H9 (cell line): ENCODE data around the gene NPIPB8. TPM values are rescaled to one million over a fixed set of nuclear protein-coding genes. Genes with fewer than 3 reads are reported as not detected.
"Not testable (repeated sequence)": the region's sequence is repeated elsewhere in the genome, so short reads cannot be mapped to it uniquely, and the experiment has no call there.

Experiments
- DNase-seq: peaks from one replicate; pipeline ENCODE4 v3.0.0-alpha.2; 2017
- H2AFZ ChIP-seq: one replicate; pipeline ENCODE4 v1.6.1; 2013; ENCODE audit warnings: mild to moderate bottlenecking, low read length, control low read depth, moderate library complexity
- H2AK5ac ChIP-seq: 2 replicates; pipeline ENCODE4 v1.6.1; 2013; ENCODE audit warnings: low read length, control low read depth, mixed read lengths; ENCODE audit not compliant: insufficient read length
- H2BK120ac ChIP-seq: one replicate; pipeline ENCODE4 v1.6.1; 2013; ENCODE audit warnings: low read depth, mild to moderate bottlenecking, low read length, control low read depth, inconsistent platforms; ENCODE audit not compliant: poor library complexity, severe bottlenecking
- H2BK12ac ChIP-seq: 2 replicates; pipeline ENCODE4 v1.6.1; 2013; ENCODE audit warnings: low read length, control low read depth, mixed read lengths, low read depth; ENCODE audit not compliant: insufficient read length
- H2BK15ac ChIP-seq: 2 replicates; pipeline ENCODE4 v1.6.1; 2013; ENCODE audit warnings: low read depth, low read length, control low read depth
- H2BK20ac ChIP-seq: one replicate; pipeline ENCODE4 v1.6.1; 2013; ENCODE audit warnings: low read depth, mild to moderate bottlenecking, low read length, control low read depth, inconsistent platforms; ENCODE audit not compliant: poor library complexity, severe bottlenecking
- H2BK5ac ChIP-seq: 2 replicates; pipeline ENCODE4 v1.6.1; 2013; ENCODE audit warnings: low read length, control low read depth, mixed read lengths; ENCODE audit not compliant: insufficient read length
- H3K14ac ChIP-seq: 2 replicates; pipeline ENCODE4 v1.6.1; 2013; ENCODE audit warnings: low read length, control low read depth; ENCODE audit not compliant: insufficient read depth
- H3K18ac ChIP-seq: 2 replicates; pipeline ENCODE4 v1.6.1; 2013; ENCODE audit warnings: low read depth, mild to moderate bottlenecking, mixed read lengths, low read length, control low read depth; ENCODE audit not compliant: insufficient read length
- H3K23ac ChIP-seq: 2 replicates; pipeline ENCODE4 v1.6.1; 2013; ENCODE audit warnings: low read length, control low read depth, mixed read lengths, low read depth; ENCODE audit not compliant: insufficient read length
- H3K23me2 ChIP-seq: 2 replicates; pipeline ENCODE4 v1.6.1; 2013; ENCODE audit warnings: low read depth, mild to moderate bottlenecking, mixed read lengths, low read length, control low read depth; ENCODE audit not compliant: insufficient read length, poor library complexity, severe bottlenecking
- H3K27ac ChIP-seq: 2 replicates; pipeline ENCODE4 v1.5.1; 2013; ENCODE audit warnings: low read length, control low read depth, mixed read lengths, low read depth; ENCODE audit not compliant: insufficient read length
- H3K27me3 ChIP-seq: 2 replicates; pipeline ENCODE4 v1.6.1; 2013; ENCODE audit warnings: low read length, control low read depth, inconsistent platforms; ENCODE audit not compliant: insufficient read depth
- H3K4ac ChIP-seq: 2 replicates; pipeline ENCODE4 v1.6.1; 2013; ENCODE audit warnings: low read depth, mild to moderate bottlenecking, control low read depth, inconsistent platforms, low read length, moderate library complexity
- H3K4me1 ChIP-seq: 2 replicates; pipeline ENCODE4 v1.6.1; 2013; ENCODE audit warnings: low read length, control low read depth, inconsistent platforms; ENCODE audit not compliant: insufficient read depth
- H3K4me2 ChIP-seq: 2 replicates; pipeline ENCODE4 v1.6.1; 2013; ENCODE audit warnings: low read length, control low read depth, mixed read lengths; ENCODE audit not compliant: insufficient read length, insufficient read depth
- H3K56ac ChIP-seq: 2 replicates; pipeline ENCODE4 v1.6.1; 2013; ENCODE audit warnings: low read depth, mild to moderate bottlenecking, mixed read lengths, low read length, control low read depth; ENCODE audit not compliant: insufficient read length
- H3K79me1 ChIP-seq: 2 replicates; pipeline ENCODE4 v1.6.1; 2013; ENCODE audit warnings: low read depth, mild to moderate bottlenecking, moderate library complexity, low read length, control low read depth, inconsistent platforms; ENCODE audit not compliant: insufficient read depth, poor library complexity, severe bottlenecking
- H3K79me2 ChIP-seq: 2 replicates; pipeline ENCODE4 v1.6.1; 2013; ENCODE audit warnings: low read length, control low read depth, inconsistent platforms; ENCODE audit not compliant: insufficient read depth
- H3K9ac ChIP-seq: 2 replicates; pipeline ENCODE4 v1.6.1; 2013; ENCODE audit warnings: low read length, control low read depth, mixed read lengths; ENCODE audit not compliant: insufficient read length; ENCODE audit errors: extremely low read depth
- H3K9me3 ChIP-seq: one replicate; pipeline ENCODE4 v1.6.1; 2013; ENCODE audit warnings: low read depth, low read length, inconsistent platforms; ENCODE audit not compliant: control insufficient read depth
- H3T11ph ChIP-seq: one replicate; pipeline ENCODE4 v1.6.1; 2013; ENCODE audit warnings: mild to moderate bottlenecking, low read length, control low read depth, inconsistent platforms
- H4K20me1 ChIP-seq: one replicate; pipeline ENCODE4 v1.6.1; 2013; ENCODE audit not compliant: control insufficient read depth, insufficient read length, insufficient read depth
- H4K5ac ChIP-seq: 2 replicates; pipeline ENCODE4 v1.6.1; 2013; ENCODE audit warnings: low read depth, mild to moderate bottlenecking, mixed read lengths, low read length, control low read depth; ENCODE audit not compliant: insufficient read length
- H4K8ac ChIP-seq: replicated peaks from 2 replicates; pipeline ENCODE4 v1.6.1; 2013; ENCODE audit warnings: low read length, control low read depth, mixed read lengths, low read depth; ENCODE audit not compliant: insufficient read length
- H4K91ac ChIP-seq: 2 replicates; pipeline ENCODE4 v1.6.1; 2013; ENCODE audit warnings: low read depth, mild to moderate bottlenecking, moderate library complexity, mixed read lengths, low read length, control low read depth; ENCODE audit not compliant: insufficient read length
- H3K27ac Mint-ChIP-seq, 3 experiments: 2 replicates in 2 of 3; 3 replicates in 1 of 3; pipeline ENCODE4 v1.8.0; 2020 to 2021; ENCODE audit warnings: mixed read lengths in 3 of 3, mild to moderate bottlenecking in 1 of 3, moderate library complexity in 1 of 3
- H3K27me3 Mint-ChIP-seq: 2 replicates; pipeline ENCODE4 v1.8.0; 2021; ENCODE audit warnings: low read depth, mild to moderate bottlenecking, moderate library complexity, mixed read lengths
- H3K36me3 Mint-ChIP-seq, 3 experiments: 2 replicates in 2 of 3; 3 replicates in 1 of 3; pipeline ENCODE4 v1.8.0; 2020 to 2021; ENCODE audit warnings: low read depth in 3 of 3, mixed read lengths in 3 of 3; ENCODE audit not compliant: insufficient read depth in 1 of 3
- H3K4me1 Mint-ChIP-seq, 2 experiments: 2 replicates each; pipeline ENCODE4 v1.8.0; 2020; ENCODE audit warnings: mixed read lengths in 2 of 2
- H3K4me3 Mint-ChIP-seq, 2 experiments: 2 replicates in 1 of 2; 3 replicates in 1 of 2; pipeline ENCODE4 v1.8.0; 2020 to 2021; ENCODE audit warnings: mild to moderate bottlenecking in 2 of 2, mixed read lengths in 2 of 2, moderate library complexity in 1 of 2
- H3K9me3 Mint-ChIP-seq, 2 experiments: 2 replicates in 1 of 2; 3 replicates in 1 of 2; pipeline ENCODE4 v1.8.0; 2020; ENCODE audit warnings: mild to moderate bottlenecking in 2 of 2, mixed read lengths in 2 of 2, moderate library complexity in 1 of 2
- WGBS: extraction: QIAGEN DNeasy Blood & Tissue Kit; methylation state at CpG from one replicate; pipeline ENCODE4 v1.1.7; 2013; ENCODE audit warnings: missing lambda C conversion rate, low lambda C conversion rate, mixed read lengths; ENCODE audit not compliant: insufficient read length; ENCODE audit errors: extremely low coverage; 5-methylcytosine and 5-hydroxymethylcytosine counted together
- long read RNA-seq: library from polyadenylated mRNA; unstranded; transcript quantifications from one replicate; pipeline ENCODE4 v2.0.0, GENCODE V29; 2020
- total RNA-seq: library from RNA; stranded (reverse); gene quantifications from 2 replicates; pipeline ENCODE4 v1.2.1, GENCODE V29; 2021

Gene NPIPB8
- total RNA-seq: not detected in 2 replicates
- long read RNA-seq: 0 reads

DNA sequence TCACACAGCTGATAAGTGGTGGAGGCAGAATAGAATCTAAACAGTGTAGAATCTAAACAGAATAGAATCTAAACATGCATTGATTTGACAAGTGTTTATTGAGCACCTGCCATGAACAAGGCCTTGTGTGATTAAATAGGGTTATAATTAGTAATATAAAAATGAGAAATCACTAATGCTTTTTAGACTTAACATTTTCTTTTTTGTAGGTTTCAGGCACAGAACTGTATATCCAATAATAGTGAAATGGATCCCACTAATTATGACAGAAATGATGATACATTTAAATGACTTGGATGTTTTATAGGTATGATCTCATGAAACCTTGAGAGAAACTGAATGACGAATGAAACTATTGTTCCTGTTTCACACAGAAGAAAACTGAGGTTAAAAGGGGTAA is at the start of gene NPIPB8:
TSS of gene NPIPB8 (plus strand) at position 301 of the 400 bp plus-strand sequence. CDS start 296 bp downstream, outside the sequence.
- not testable (repeated sequence) for H3K4me1 ChIP-seq, H2BK20ac ChIP-seq, H4K91ac ChIP-seq, H4K5ac ChIP-seq, H3K4ac ChIP-seq, H2BK120ac ChIP-seq, H4K8ac ChIP-seq, H3K4me1 Mint-ChIP-seq, H3K56ac ChIP-seq, H2AK5ac ChIP-seq, H3K27ac ChIP-seq, H3K27ac Mint-ChIP-seq, H3K9ac ChIP-seq, H2BK12ac ChIP-seq, H3K36me3 Mint-ChIP-seq, H3K27me3 ChIP-seq, H2AFZ ChIP-seq, H3K27me3 Mint-ChIP-seq, H3K79me1 ChIP-seq, H3K79me2 ChIP-seq, H3K23ac ChIP-seq, H2BK15ac ChIP-seq, DNase-seq, H3K18ac ChIP-seq, H3K14ac ChIP-seq, H4K20me1 ChIP-seq, H3K9me3 Mint-ChIP-seq, H3K23me2 ChIP-seq, H3K9me3 ChIP-seq, H3T11ph ChIP-seq, H2BK5ac ChIP-seq, H3K4me2 ChIP-seq, H3K4me3 Mint-ChIP-seq
- no CpG with 5 or more reads among the region's 1 CpG for WGBS
